Islet precursor cell (in vitro differentiated cells): ENCODE results near the gene OR8G1.
"Not testable (repeated sequence)": the region's sequence is repeated elsewhere in the genome, so short reads cannot be mapped to it uniquely, and the experiment has no call there.

Source experiments
- DNase-seq: peaks from one replicate; pipeline ENCODE4 v3.0.0-alpha.2; 2018

OR8G1 gene

GRCh38 chr11:124249869-124250268 lies 9.0 kb downstream of the OR8G1 start:
- not testable (repeated sequence) for DNase-seq

GRCh38 chr11:124256076-124256475 lies 15.2 kb downstream of the OR8G1 start, which contains the start of gene OR8G5:
Gene OR8G5 (plus strand): TSS chr11:124256376. CDS start chr11:124264932, 8,556 bp downstream.
- no peak for DNase-seq

GRCh38 chr11:124265041-124265440 lies 24.1 kb downstream of the OR8G1 start:
- not testable (repeated sequence) for DNase-seq

GRCh38 chr11:124270886-124271285 lies 30.0 kb downstream of the OR8G1 start:
- DNase-seq, result not testable (repeated sequence)

- no peak for DNase-seq
These were observed 33.1 kb downstream of the OR8G1 start for GRCh38 chr11:124274000-124274399.

GRCh38 chr11:124276081-124276480 lies 35.2 kb downstream of the OR8G1 start:
- no peak for DNase-seq

GRCh38 chr11:124277207-124277606 lies 36.3 kb downstream of the OR8G1 start:
- DNase-seq, result no peak

- DNase-seq, result peak; percentile 49
These were observed 36.9 kb downstream of the OR8G1 start for GRCh38 chr11:124277804-124278203.

- DNase-seq, result no peak
These were observed 37.4 kb downstream of the OR8G1 start for GRCh38 chr11:124278261-124278660.

- DNase-seq, result no peak
These were observed 44.9 kb downstream of the OR8G1 start for GRCh38 chr11:124285610-124286344.

- DNase-seq, result no peak
These were observed 53.8 kb downstream of the OR8G1 start for GRCh38 chr11:124294687-124295086.

- DNase-seq, result no peak
These were observed 55.1 kb downstream of the OR8G1 start for GRCh38 chr11:124296016-124296415.

GRCh38 chr11:124297921-124298320 lies 57.0 kb downstream of the OR8G1 start:
- DNase-seq, result no peak

GRCh38 chr11:124301548-124301947 lies 60.7 kb downstream of the OR8G1 start:
- DNase-seq, result no peak

- no peak for DNase-seq
These were observed 61.6 kb downstream of the OR8G1 start for GRCh38 chr11:124302347-124303125.
